Activated gamma-delta T cell (primary cell): ENCODE measurements around the gene BCL11A.
A peak's percentile ranks its signal among the peaks of the same experiment; 100 is the strongest.

Experiments used
- DNase-seq: peaks from one replicate; lab custom pipeline; 2025; lab: John Stamatoyannopoulos, UW
- total RNA-seq, 2 donors: gene quantifications; one replicate each; lab custom pipeline; 2026; lab: John Stamatoyannopoulos, UW

BCL11A gene
- total RNA-seq: 0.41 to 6.0 reads per million in 2 donors

GRCh38 chr2:60553495-60554073, at the start of gene BCL11A:
Gene BCL11A, minus strand, starts transcription at chr2:60553654. Its CDS starts 384 bp downstream, at chr2:60553270.
- DNase-seq: no peak

GRCh38 chr2:60602828-60603532, 49.5 kb upstream of the BCL11A start:
- no peak for DNase-seq

DNA sequence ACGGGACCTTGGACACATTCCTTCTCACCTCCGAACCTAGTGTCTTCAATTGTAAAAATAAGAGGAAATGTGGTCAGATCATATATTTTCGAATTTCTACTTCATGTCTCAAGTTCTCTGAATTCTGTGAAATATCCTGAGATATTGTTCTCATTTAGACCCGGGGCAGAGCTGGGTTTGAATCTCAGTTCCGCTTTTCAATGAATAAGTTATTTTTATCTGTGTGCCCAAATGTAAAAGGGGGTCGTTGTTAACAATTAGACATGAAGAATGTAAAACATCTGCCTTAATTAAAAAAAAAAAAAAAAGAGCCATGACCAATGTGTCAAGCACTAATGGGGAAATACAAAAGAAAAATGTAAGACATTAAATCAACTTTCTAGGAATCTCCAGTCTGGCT, 48.9 kb upstream of the BCL11A start:
- no peak for DNase-seq

- DNase-seq: no peak
Observed at GRCh38 chr2:60598271-60598670, 44.8 kb upstream of the BCL11A start.

DNA sequence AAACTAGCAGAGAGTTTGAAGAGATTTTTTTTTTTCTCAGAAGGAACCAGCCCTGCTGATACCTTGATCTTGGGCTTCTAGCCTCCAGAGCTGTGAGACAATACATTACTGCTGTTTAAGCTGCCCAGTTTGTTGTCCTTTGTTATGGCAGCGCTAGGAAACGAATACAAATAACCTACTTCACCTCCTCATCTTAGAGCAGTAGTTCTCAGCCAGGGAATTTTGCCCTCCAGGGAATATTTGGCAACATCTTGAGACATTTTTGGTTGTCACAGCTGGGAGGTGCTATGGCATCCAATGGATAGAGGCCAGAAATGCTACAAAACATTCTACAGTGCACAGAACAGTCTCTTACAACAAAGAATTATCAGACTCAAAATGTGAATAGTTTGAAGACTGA, 43.9 kb upstream of the BCL11A start:
- no peak for DNase-seq

DNA sequence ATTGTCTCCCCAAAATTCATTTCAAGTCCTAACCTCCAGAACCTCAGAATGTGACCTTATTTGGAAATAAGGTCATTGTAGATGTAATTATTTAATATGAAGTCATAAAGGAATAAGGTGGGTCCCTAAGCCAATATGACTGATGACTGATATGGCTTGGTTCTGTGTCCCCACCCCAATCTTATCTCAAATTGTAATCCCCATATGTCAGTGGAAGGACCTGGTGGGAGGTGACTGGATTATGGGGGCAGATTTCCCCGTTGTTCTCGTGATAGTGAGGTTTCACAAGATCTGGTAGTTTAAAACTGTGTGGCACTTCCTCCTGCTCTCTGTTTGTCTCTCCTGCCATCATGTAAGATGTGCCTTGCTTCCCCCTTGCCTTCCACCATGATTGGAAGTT, 43.0 kb upstream of the BCL11A start:
- no peak for DNase-seq

- no peak for DNase-seq
Observed at GRCh38 chr2:60595953-60596352, 42.5 kb upstream of the BCL11A start.

GRCh38 chr2:60589104-60589503, 35.6 kb upstream of the BCL11A start:
- no peak for DNase-seq

- DNase-seq: no peak
Observed at GRCh38 chr2:60586081-60586480, 32.6 kb upstream of the BCL11A start.

DNA sequence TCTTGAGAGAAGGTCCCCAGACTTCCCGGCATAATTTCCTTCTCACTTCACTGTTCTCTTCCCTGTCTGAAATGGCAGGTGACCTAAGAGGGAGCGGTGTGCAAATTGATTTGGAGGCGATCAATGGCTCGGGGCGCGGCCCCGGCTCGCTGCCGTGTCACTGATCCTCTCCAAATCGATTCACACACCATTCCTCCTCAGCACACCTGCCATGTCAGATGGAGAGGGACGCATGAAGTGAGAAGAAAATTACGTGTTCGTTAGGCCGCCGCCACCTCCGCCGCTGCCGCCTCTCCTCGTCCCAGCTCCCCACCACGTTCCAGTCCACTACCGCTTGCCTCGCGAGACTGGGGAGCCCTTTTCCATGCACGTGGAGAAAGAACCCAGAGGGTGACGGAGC, 31.8 kb upstream of the BCL11A start:
- DNase-seq: no peak

GRCh38 chr2:60583604-60584003, 30.1 kb upstream of the BCL11A start:
- DNase-seq: no peak

DNA sequence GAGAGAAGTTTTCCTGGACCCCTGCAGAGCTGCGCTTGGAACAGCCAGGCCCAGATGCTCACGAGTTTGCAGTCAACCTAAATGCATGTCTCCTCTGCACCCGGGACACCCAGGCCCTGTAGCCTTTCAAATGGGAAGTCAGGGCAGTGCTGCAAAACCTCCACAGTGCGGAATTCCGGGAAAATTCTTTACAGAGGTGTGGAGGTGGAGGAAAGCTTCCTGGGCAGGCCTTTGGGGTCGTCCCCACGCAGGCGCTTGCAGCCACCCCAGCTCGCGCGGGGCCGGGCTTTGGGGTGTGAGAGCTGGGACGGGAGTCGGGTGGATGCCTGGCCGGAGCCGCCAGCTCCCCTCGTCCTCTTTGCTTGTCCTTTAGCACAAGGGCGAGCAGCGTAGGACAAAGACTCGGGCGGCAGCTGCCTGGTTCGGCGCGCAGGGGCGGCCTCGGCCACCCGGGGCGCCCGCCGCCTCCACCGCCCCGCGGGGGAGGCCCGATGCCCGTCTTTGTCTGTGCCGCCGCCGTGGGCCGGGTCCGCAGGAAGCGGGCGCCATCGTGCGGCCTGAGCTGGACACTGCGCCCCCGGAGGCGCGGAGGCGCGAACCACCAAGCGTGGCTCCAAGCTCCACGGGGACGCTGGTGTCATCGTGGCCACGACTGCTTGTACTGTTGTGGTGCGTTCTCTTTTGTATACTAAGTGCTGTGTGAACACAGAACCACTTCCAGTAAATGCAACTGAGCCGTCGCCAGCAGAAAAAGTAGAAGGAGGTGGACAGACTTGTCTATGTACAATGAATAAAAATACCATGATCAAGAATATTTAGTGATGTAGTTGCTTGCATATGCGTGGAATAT, 28.2 kb upstream of the BCL11A start:
- peak; percentile 12 for DNase-seq

DNA sequence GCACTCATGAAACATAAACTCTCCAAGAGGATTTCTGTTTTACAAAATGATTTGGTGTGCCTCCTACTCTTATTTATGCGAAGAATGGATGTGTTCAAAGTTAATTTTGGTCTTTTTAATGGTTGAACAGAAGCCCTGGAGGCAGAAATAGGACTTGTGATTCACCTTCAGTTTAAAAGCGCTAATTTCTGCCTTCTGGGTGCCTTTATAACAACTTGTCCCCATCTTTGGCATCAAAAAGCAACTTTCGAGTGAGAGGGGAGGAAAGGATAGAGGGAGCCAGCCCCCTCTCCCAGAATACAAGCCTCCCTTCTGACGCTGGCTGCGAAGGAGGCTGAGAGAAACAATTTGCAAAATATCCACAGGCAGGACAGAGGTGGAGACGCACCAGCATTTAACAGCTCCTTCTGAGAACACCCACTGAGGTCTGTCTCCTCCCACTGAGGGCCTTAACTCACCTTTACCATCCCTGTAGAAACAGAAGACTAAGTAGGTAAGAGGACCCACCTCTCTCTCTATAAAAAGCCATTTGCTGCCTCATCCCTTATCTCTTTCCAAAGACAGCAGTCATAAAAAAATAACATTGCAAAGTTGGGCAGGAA, 24.3 kb upstream of the BCL11A start:
- no peak for DNase-seq

DNA sequence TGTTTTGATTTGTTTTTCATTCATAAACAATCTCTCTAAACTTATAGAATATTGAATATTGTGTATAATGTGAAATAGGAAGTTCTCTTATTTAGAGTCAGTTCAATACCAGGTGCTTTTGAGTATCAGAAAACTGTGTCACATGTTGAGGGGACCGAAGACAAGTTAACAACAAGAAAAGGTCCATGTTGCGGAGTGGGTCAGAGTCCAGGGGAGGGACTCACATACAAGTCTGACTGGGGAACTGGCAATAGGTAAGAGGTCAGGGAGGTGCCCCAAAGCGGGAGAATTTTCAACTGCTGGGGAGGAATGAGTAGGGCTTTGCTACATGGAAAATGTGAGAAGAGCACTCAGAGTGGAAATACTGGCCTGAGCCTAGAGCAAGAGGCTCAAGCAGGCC, 19.8 kb upstream of the BCL11A start:
- no peak for DNase-seq

- DNase-seq: no peak
Observed at GRCh38 chr2:60570251-60570650, 16.8 kb upstream of the BCL11A start.

- DNase-seq: no peak
Observed at GRCh38 chr2:60569680-60570111, 16.2 kb upstream of the BCL11A start.

GRCh38 chr2:60567919-60568768, 14.7 kb upstream of the BCL11A start:
- no peak for DNase-seq

DNA sequence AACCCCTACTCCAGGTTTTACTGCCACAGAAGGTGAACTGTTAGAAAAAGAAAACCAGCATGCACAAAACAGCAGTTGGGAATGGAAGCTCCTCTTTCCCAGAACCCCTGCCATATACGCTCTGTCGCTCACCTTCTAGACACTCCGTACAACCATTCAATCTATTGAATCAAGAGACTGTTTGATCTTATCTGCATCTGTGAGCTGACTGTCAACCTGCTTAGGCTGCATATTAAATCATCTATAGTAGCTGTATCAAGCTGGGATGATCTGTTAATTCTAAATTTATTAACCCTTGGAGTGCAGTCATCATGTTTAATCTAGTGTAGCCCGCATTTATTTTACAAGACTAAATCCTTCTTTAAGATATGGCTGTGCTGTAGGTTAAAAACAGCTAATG, 13.6 kb upstream of the BCL11A start:
- no peak for DNase-seq

GRCh38 chr2:60565472-60565871, 12.0 kb upstream of the BCL11A start:
- DNase-seq: no peak

GRCh38 chr2:60560734-60561644, 7.5 kb upstream of the BCL11A start:
- DNase-seq: no peak
